ENCODE data around the gene ABCC1. TPM values are rescaled to one million over a fixed set of nuclear protein-coding genes. Genes with fewer than 3 reads are reported as not detected.

Gene ABCC1
- total and polyA plus RNA-seq, 2 of the 4 experiments (the other 2 are of a cell fraction): 39.4 to 66.0 TPM

GRCh38 chr16:16171332-16171919, 222.0 kb downstream of the ABCC1 start:
- Histone ChIP-seq H3K4me3 (ENCODE audit: insufficient read depth, low read depth, low read length) (no peak overlapping the region), H3K4ac (ENCODE audit: low read depth, low read length) (no peak overlapping the region), H3K9me3 (ENCODE audit: control insufficient read depth, insufficient read depth, low read length) (peaks cover 6% of the 10 kb centered on the region), H3K36me3 (ENCODE audit: control insufficient read depth, insufficient read depth, low read length) (peaks cover 6% of the 10 kb centered on the region; the same call in 1 of the 2 replicates), H4K5ac (ENCODE audit: low read depth, low read length) (no peak overlapping the region), H2AK9ac (replicated peaks; ENCODE audit: low read depth, low read length, poor library complexity) (no peak overlapping the region), H3K9me1 (ENCODE audit: insufficient read depth, low read length) (peaks cover 2% of the 10 kb centered on the region; the same call in 1 of the 2 replicates), H3K56ac (ENCODE audit: extremely low read depth, insufficient read depth, low read length) (no peak overlapping the region), H2AK5ac (ENCODE audit: low read depth, low read length) (no peak overlapping the region), H2BK5ac (ENCODE audit: low read depth, low read length, poor library complexity, severe bottlenecking) (no peak overlapping the region), H4K20me1 (ENCODE audit: insufficient read depth, low read length) (no peaks in the 10 kb centered on the region), H3K27ac (ENCODE audit: insufficient read depth, low read length) (no peak overlapping the region), H3K23ac (ENCODE audit: low read depth, low read length) (no peak overlapping the region), H3K9ac (ENCODE audit: low read depth, low read length) (no peak overlapping the region), H4K8ac (ENCODE audit: low read depth in 2 of 2, low read length in 2 of 2) (no peak overlapping the region), H3K18ac (ENCODE audit: low read depth, low read length) (no peak overlapping the region), H2AFZ (replicated peaks; ENCODE audit: low read length, poor library complexity) (no peak overlapping the region), H2BK120ac (ENCODE audit: low read depth, low read length) (no peak overlapping the region), H2BK15ac (ENCODE audit: low read depth, low read length) (no peak overlapping the region), H2BK20ac (ENCODE audit: low read depth, low read length) (no peak overlapping the region), H3K14ac (replicated peaks; ENCODE audit: low read depth, low read length) (no peak overlapping the region), H4K91ac (ENCODE audit: insufficient read depth, low read depth, low read length) (no peak overlapping the region), H3K27me3 (ENCODE audit: control insufficient read depth, insufficient read depth, low read length) (no peaks in the 10 kb centered on the region; the same call in 1 of the 2 replicates), H3K4me1 (ENCODE audit: control insufficient read depth, insufficient read depth, low read length) (no peaks in the 10 kb centered on the region), H3K79me1 (ENCODE audit: low read depth in 1 of 2, low read length in 2 of 2) (no peaks in the 10 kb centered on the region), H3K4me2 (ENCODE audit: low read depth, low read length) (no peak overlapping the region)
- dilution Hi-C loops (cut with HindIII; ENCODE audit: low sequenced_read_pairs, unreplicated experiment) (no loop called here), intact Hi-C loops (cut with micrococcal nuclease) (no loop called here), in situ Hi-C loops (cut with MboI; ENCODE audit: low sequenced_read_pairs) (no loop called here)
- WGBS, 2 experiments (ENCODE audit: extremely low coverage in 2 of 2, insufficient read length in 1 of 2): 79 to 100% methylated on average over 1 of the region's 4 CpGs
- BruUV-seq (replicated peaks): no TSS peak
- no peak for DNase-seq
- TF ChIP-seq CTCF (conservative IDR thresholded peaks at IDR 0.05; ENCODE audit: low read depth, low read length) (no peak), FOS (IDR thresholded peaks at IDR 0.05; ENCODE audit: low read depth, low read length) (no peak), RFX5 (IDR thresholded peaks at IDR 0.05; ENCODE audit: low read depth, low read length) (no peak), POLR2A (IDR thresholded peaks at IDR 0.05; ENCODE audit: low read depth, low read length) (no peak), MXI1 (IDR thresholded peaks at IDR 0.05; ENCODE audit: borderline replicate concordance, low read depth, low read length) (no peak), USF2 (IDR thresholded peaks at IDR 0.05; ENCODE audit: low read depth, low read length) (no peak), MAZ (IDR thresholded peaks at IDR 0.05; ENCODE audit: borderline replicate concordance, low read depth, low read length) (no peak), ELK1 (IDR thresholded peaks at IDR 0.05; ENCODE audit: borderline replicate concordance, low read depth, low read length) (no peak), RAD21 (IDR thresholded peaks at IDR 0.05; ENCODE audit: low read length) (no peak), CEBPB (IDR thresholded peaks at IDR 0.05; ENCODE audit: low read depth, low read length) (no peak), BHLHE40 (IDR thresholded peaks at IDR 0.05; ENCODE audit: low read depth, low read length) (no peak), MAFK (IDR thresholded peaks at IDR 0.05; ENCODE audit: low read depth, low read length) (no peak), CHD1 (IDR thresholded peaks at IDR 0.05; ENCODE audit: low read depth, low read length) (no peak), SMC3 (IDR thresholded peaks at IDR 0.05; ENCODE audit: low read depth, low read length) (no peak), RCOR1 (IDR thresholded peaks at IDR 0.05; ENCODE audit: insufficient replicate concordance, low read length) (no peak), NFE2L2 (IDR thresholded peaks at IDR 0.05; ENCODE audit: low read depth, low read length) (no peak)
- POLR2A ChIA-PET (ENCODE audit: unreplicated experiment): no interaction called here
- no peak for ATAC-seq (ENCODE audit: low read depth)
- CTCF ChIA-PET: no interaction called here

Measured in IMR-90 (cell line).